ENCODE data around the gene DNAH6.

Gene DNAH6

DNA sequence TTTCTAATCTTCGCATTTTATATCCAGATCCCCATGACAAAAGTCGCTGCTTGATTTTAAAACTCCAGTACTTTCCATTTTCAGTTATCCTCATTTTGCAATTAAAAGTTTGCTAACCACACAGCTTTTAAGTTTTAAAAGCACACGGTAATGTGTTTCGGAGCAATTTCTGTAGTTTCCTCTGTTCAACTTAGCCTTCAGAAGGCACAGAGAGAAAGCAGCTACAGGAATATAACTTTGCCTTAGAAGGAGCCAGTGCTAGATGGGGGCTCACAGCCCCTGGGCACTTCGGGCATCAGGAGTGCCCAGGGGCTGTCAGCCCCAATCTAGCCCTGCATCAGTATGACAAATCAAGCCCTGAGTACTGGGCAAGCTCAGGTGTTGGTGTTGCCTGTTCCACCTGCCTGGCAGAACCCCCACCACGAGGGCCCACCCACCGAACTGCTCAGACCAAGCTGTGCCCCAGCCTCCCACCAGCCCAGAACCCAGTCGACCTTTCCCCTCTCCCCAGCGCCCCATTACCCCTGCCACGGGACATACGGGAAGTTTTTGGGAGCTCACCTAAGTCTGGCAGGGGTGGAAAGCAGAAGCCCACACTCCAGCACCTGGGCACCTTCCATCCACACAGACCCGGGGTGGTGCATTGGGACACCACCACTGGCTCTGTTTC is 317.3 kb downstream of the DNAH6 start:
- Histone ChIP-seq H3F3A (ENCODE audit: insufficient read depth) (no peaks in the 10 kb centered on the region), H3K9me3 (ENCODE audit: insufficient read depth, low read length) (no peaks in the 10 kb centered on the region), H3K27me3 (ENCODE audit: low read length) (no peaks in the 10 kb centered on the region), H4K20me1 (ENCODE audit: low read depth, low read length) (no peaks in the 10 kb centered on the region), H3K4me2 (ENCODE audit: low read depth, low read length, poor library complexity, severe bottlenecking) (no peak overlapping the region), H3K9me2 (replicated peaks; ENCODE audit: insufficient read depth, low read length) (no peaks in the 10 kb centered on the region), H3K9ac (ENCODE audit: low read length) (no peak overlapping the region), H3K27ac (ENCODE audit: low read depth, low read length) (no peak overlapping the region), H3K79me2 (ENCODE audit: insufficient read depth, low read length) (no peaks in the 10 kb centered on the region), H3K4me3 (ENCODE audit: insufficient read depth, low read length, poor library complexity, severe bottlenecking) (no peak overlapping the region), H2AFZ (ENCODE audit: low read depth, low read length, severe bottlenecking) (no peak overlapping the region), H3K36me3 (ENCODE audit: low read length) (no peaks in the 10 kb centered on the region)
- TF ChIP-seq EZH2phosphoT487 (conservative IDR thresholded peaks at IDR 0.05; ENCODE audit: low read length) (no peak), CTCF (IDR thresholded peaks at IDR 0.05; ENCODE audit: insufficient read depth, low read length, poor library complexity, severe bottlenecking) (no peak)

DNA sequence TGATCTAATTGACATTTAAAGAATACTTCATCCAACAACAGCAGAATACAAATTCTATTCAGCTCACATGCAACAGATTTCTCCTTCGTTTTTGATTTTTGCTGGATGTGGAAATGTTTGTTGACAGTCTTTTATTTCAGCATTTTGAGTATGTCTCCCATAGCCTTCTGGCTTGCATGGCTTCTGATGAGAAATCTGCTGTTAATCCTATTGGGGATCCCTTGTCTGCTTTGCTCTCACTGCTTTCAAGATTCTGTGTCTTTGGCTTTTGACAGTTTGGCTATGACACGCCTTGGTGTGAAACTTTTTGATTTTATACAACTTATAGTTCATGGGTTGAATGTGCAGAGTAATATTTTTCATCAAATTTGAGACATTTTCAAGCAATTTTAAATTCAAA is 319.9 kb downstream of the DNAH6 start:
- no peaks in the 10 kb centered on the region for H3K36me3 ChIP-seq (ENCODE audit: low read length)
- no peaks in the 10 kb centered on the region for H3F3A ChIP-seq (ENCODE audit: insufficient read depth)
- no peak overlapping the region for H3K4me2 ChIP-seq (ENCODE audit: low read depth, low read length, poor library complexity, severe bottlenecking)
- H3K9ac ChIP-seq (ENCODE audit: low read length), result no peak overlapping the region
- H3K9me3 ChIP-seq (ENCODE audit: insufficient read depth, low read length), result no peaks in the 10 kb centered on the region
- no peak overlapping the region for H3K4me3 ChIP-seq (ENCODE audit: insufficient read depth, low read length, poor library complexity, severe bottlenecking)
- H2AFZ ChIP-seq (ENCODE audit: low read depth, low read length, severe bottlenecking), result no peak overlapping the region
- H4K20me1 ChIP-seq (ENCODE audit: low read depth, low read length), result no peaks in the 10 kb centered on the region
- H3K9me2 ChIP-seq (replicated peaks; ENCODE audit: insufficient read depth, low read length), result no peaks in the 10 kb centered on the region
- no peak overlapping the region for H3K27ac ChIP-seq (ENCODE audit: low read depth, low read length)
- H3K79me2 ChIP-seq (ENCODE audit: insufficient read depth, low read length), result no peaks in the 10 kb centered on the region
- H3K27me3 ChIP-seq (ENCODE audit: low read length), result no peaks in the 10 kb centered on the region
- TF ChIP-seq CTCF (IDR thresholded peaks at IDR 0.05; ENCODE audit: insufficient read depth, low read length, poor library complexity, severe bottlenecking) (no peak), EZH2phosphoT487 (conservative IDR thresholded peaks at IDR 0.05; ENCODE audit: low read length) (no peak)

DNA sequence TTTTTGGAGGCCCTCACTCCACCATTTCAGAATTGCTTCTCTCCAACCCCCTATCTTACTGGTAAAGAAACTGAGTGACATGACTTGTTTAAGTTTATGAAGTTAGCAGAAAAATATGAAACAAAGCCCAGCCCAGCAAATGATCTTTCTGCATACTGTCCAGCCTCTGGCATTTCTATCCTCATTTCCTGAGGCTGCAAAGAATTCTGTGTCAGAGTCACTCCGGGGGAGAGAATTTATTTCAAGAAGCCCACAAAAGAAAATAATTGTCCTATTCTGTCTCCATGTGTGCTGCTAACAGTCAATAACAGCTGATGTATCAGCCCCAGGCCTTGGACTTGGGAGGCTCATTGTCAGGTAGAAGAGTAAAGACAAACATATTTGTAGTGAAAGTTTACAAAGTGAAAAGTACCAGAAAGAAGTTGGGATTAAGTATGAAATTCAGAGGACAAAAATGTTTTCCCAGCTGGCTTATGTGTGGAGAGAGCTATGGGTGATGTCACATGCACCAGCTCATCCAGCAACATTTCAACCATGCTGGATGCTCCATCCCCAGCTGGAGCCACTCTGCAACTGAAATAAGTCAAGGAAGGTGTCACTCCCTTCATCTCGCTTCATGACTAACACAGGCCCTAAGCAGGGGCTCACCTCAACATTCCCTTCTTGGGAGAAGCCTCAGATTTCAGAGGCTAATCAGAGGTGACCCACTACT is 322.3 kb downstream of the DNAH6 start:
- no peaks in the 10 kb centered on the region for H3F3A ChIP-seq (ENCODE audit: insufficient read depth)
- H3K9ac ChIP-seq (ENCODE audit: low read length), result no peak overlapping the region
- TF ChIP-seq CTCF (IDR thresholded peaks at IDR 0.05; ENCODE audit: insufficient read depth, low read length, poor library complexity, severe bottlenecking) (no peak), EZH2phosphoT487 (conservative IDR thresholded peaks at IDR 0.05; ENCODE audit: low read length) (no peak)
- H4K20me1 ChIP-seq (ENCODE audit: low read depth, low read length), result no peaks in the 10 kb centered on the region
- no peaks in the 10 kb centered on the region for H3K27me3 ChIP-seq (ENCODE audit: low read length)
- no peak overlapping the region for H3K4me2 ChIP-seq (ENCODE audit: low read depth, low read length, poor library complexity, severe bottlenecking)
- H3K4me3 ChIP-seq (ENCODE audit: insufficient read depth, low read length, poor library complexity, severe bottlenecking), result no peak overlapping the region
- no peak overlapping the region for H2AFZ ChIP-seq (ENCODE audit: low read depth, low read length, severe bottlenecking)
- no peaks in the 10 kb centered on the region for H3K9me2 ChIP-seq (replicated peaks; ENCODE audit: insufficient read depth, low read length)
- H3K27ac ChIP-seq (ENCODE audit: low read depth, low read length), result no peak overlapping the region
- no peaks in the 10 kb centered on the region for H3K36me3 ChIP-seq (ENCODE audit: low read length)
- H3K79me2 ChIP-seq (ENCODE audit: insufficient read depth, low read length), result no peaks in the 10 kb centered on the region
- no peaks in the 10 kb centered on the region for H3K9me3 ChIP-seq (ENCODE audit: insufficient read depth, low read length)
